T-helper 1 cell treated with Interleukin-12 subunit alpha and Interleukin-12 subunit beta and Interleukin-4 antibody, amounts not matched to agents 30 μg/mL and 1 μg/mL, for 36 hours (primary cell): ENCODE measurements around the gene PDRG1.
"Not testable (repeated sequence)": the region's sequence is repeated elsewhere in the genome, so short reads cannot be mapped to it uniquely, and the experiment has no call there.

Experiments used
- H3K27ac Mint-ChIP-seq: one replicate; pipeline ENCODE4 v1.8.0; 2021; ENCODE audit warnings: mild to moderate bottlenecking, mixed read lengths
- H3K27me3 Mint-ChIP-seq: one replicate; pipeline ENCODE4 v1.8.0; 2021; ENCODE audit warnings: low read depth, mixed read lengths
- H3K36me3 Mint-ChIP-seq: one replicate; pipeline ENCODE4 v1.8.0; 2021; ENCODE audit warnings: low read depth, mixed read lengths
- H3K4me1 Mint-ChIP-seq: one replicate; pipeline ENCODE4 v1.8.0; 2021; ENCODE audit warnings: low read depth, mixed read lengths
- H3K4me3 Mint-ChIP-seq: one replicate; pipeline ENCODE4 v1.8.0; 2021; ENCODE audit warnings: mild to moderate bottlenecking, moderate library complexity, mixed read lengths
- H3K9me3 Mint-ChIP-seq: one replicate; pipeline ENCODE4 v1.8.0; 2021; ENCODE audit warnings: mixed read lengths

The PDRG1 gene

DNA sequence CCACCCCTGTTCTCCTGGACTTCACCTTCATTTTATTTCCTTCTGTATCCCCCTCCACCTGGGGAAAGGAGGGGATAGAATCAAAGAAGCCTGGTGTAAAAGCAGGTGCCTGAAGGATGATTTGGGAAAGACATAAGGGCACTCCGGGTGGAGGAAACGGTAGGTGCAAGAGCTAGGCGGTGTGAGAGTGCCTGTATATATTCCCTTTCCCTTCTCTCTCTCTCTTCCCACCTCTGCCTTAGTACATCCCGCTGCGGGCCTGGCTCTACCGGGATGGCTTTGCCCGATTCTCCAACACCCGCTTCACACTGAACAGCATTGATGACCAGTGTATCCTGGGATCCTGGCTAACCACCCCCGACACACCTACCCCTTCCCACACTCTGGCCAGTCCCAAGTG lies 26.2 kb downstream of the PDRG1 start:
- Mint-ChIP-seq H3K9me3 (no peaks in the 10 kb centered on the region), H3K27me3 (peaks cover 7% of the 10 kb centered on the region), H3K36me3 (no peaks in the 10 kb centered on the region), H3K27ac (no peak overlapping the region), H3K4me3 (no peak overlapping the region), H3K4me1 (no peaks in the 10 kb centered on the region)

DNA sequence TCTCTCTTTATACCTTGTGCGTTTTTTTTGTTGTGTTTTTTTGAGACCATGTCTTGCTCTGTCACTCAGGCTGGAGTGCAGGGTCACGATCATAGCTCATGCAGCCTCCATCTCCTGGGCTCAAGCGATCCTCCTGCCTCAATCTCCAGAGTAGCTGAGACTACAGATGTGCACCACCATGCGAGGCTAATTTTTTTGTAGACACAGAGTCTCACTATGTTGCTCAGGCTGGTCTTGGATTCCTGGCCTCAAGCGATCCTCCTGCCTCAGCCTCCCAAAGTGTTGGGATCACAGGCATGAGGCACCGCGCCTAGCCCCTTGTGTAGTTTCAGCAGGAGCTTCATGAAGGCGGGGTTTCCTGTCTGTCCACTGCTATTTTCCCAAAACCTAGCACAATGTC lies 27.3 kb downstream of the PDRG1 start:
- no peak overlapping the region for H3K27ac Mint-ChIP-seq
- H3K36me3 Mint-ChIP-seq = no peaks in the 10 kb centered on the region
- H3K4me3 Mint-ChIP-seq = no peak overlapping the region
- H3K4me1 Mint-ChIP-seq = no peaks in the 10 kb centered on the region
- no peaks in the 10 kb centered on the region for H3K9me3 Mint-ChIP-seq
- peaks cover 6% of the 10 kb centered on the region for H3K27me3 Mint-ChIP-seq

DNA sequence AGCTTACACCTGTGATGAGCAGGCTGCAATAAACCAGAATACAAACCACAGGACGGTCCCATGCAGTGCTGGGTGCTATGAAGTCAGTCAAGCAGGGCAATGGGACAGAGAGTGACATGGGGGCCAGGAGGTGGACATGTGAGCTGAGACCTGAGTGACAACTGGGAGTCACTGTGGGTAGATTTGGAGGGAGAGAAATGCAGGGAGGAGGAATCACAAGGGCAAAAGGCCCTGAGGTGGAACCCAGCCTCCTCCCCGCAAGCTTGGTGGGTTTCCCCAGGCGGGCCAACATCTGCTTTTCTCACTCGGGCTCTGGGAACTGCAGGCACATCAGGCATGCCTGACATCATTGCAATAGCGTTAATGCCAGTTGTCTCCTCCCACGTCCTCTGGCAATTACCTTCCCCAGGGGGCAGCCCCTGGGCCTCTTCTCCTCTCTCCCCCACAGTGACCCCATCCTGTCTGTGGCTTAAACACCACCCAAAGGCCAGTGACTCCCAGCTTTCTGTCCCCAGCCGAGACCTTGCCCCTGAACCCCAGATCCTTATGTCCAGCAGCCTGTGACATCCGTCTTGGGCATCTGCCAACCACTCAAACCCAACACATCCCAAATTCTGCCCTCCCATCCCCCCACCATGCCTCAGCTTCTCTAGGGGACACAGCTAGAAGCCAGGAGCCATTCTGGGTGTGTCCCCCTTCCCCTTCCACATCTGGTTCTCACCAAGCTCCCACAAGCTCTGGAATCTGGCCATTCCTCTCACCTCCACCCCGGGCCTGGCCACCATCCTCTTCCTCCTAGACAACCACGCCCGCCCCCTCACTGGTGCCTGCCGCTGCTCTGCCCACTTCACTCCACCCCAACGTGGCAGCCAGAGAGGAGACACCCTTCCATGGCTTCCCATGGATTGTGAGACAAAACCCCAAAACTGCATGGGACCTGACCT lies 28.2 kb downstream of the PDRG1 start:
- H3K27me3 Mint-ChIP-seq = peaks cover 7% of the 10 kb centered on the region
- H3K27ac Mint-ChIP-seq = no peak overlapping the region
- no peak overlapping the region for H3K4me3 Mint-ChIP-seq
- no peaks in the 10 kb centered on the region for H3K9me3 Mint-ChIP-seq
- H3K4me1 Mint-ChIP-seq = no peaks in the 10 kb centered on the region
- H3K36me3 Mint-ChIP-seq = no peaks in the 10 kb centered on the region

DNA sequence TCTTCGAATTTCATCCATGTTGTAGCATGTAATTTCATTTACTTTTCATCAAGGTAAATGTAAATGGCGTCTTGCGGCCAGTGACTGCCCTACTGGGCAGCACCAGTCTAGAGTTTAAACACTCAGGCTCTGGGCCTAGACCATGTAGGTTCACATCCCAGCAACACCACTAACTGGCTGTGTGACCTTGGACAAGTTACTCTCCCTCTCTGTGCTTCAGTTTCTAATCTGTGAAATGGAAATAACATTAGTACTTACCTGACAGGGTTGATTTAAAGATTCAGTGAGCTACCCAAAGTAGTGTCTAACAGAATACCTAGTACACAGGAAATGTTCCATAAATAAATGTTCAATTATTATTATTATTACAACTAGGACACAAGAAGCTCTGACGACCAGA lies 29.3 kb downstream of the PDRG1 start:
- Mint-ChIP-seq H3K27ac (no peak overlapping the region), H3K9me3 (no peaks in the 10 kb centered on the region), H3K4me3 (no peak overlapping the region), H3K4me1 (no peaks in the 10 kb centered on the region), H3K36me3 (no peaks in the 10 kb centered on the region), H3K27me3 (peaks cover 16% of the 10 kb centered on the region)

DNA sequence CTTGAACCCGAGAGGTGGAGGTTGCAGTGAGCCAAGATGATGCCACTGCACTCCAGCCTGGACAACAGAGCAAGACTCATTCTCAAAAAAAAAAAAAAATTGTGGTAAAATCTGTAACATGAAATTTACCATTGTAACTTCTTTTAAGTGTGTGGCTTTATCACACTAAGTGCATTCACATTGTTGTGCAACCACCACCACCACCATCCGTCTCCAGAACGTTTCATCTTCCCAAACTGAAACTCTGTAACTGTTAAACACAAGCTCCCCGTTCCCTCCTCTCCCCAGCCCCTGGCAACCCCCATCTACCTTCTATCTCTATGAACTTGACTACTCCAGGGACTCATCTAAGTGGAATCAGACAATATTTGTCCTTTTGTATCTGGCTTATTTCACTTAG lies 29.7 kb downstream of the PDRG1 start:
- Mint-ChIP-seq H3K4me1 (no peaks in the 10 kb centered on the region), H3K27ac (no peak overlapping the region), H3K27me3 (peaks cover 16% of the 10 kb centered on the region), H3K4me3 (no peak overlapping the region), H3K9me3 (no peaks in the 10 kb centered on the region), H3K36me3 (no peaks in the 10 kb centered on the region)

DNA sequence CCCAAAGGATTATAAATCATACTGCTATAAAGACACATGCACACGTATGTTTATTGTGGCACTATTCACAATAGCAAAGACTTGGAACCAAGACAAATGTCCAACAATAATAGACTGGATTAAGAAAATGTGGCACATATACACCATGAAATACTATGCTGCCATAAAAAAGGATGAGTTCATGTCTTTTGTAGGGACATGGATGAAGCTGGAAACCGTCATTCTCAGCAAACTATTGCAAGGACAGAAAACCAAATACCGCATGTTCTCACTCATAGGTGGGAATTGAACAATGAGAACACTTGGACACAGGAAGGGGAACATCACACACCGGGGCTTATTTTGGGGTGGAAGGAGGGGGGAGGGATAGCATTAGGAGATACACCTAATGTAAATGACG lies 30.4 kb downstream of the PDRG1 start:
- not testable (repeated sequence) for H3K4me1 Mint-ChIP-seq, H3K27ac Mint-ChIP-seq, H3K9me3 Mint-ChIP-seq, H3K36me3 Mint-ChIP-seq, H3K4me3 Mint-ChIP-seq
- H3K27me3 Mint-ChIP-seq = peaks cover 16% of the 10 kb centered on the region

DNA sequence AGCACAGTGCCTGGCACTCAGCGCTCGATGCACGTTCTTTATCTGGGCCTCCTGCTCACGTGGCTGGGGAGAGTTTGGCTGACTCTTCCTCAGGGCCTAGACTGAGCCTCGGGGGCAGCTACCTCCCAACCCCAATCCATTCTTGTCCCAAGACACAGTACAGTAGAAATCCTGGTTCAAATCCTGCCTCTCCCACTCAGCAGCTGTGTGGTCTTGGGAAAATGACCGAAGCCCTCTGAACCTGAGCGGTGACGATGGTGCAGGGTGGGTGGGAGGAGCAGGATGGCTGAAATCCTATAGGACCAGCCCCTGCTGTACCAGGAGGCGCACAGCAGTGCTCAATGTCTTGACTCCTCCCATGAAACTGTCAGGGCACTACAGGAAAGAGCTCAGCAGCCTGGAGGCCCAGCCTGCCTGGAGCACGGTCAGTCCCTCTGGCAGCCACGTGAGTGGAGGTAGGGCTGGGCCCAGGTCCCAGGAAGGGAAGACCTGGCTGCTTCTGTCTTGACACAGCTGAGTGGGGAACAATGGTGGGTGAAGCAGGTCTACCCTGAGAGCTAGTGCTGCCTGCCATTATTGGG lies 31.5 kb downstream of the PDRG1 start:
- H3K4me3 Mint-ChIP-seq = no peak overlapping the region
- peaks cover 16% of the 10 kb centered on the region for H3K27me3 Mint-ChIP-seq

DNA sequence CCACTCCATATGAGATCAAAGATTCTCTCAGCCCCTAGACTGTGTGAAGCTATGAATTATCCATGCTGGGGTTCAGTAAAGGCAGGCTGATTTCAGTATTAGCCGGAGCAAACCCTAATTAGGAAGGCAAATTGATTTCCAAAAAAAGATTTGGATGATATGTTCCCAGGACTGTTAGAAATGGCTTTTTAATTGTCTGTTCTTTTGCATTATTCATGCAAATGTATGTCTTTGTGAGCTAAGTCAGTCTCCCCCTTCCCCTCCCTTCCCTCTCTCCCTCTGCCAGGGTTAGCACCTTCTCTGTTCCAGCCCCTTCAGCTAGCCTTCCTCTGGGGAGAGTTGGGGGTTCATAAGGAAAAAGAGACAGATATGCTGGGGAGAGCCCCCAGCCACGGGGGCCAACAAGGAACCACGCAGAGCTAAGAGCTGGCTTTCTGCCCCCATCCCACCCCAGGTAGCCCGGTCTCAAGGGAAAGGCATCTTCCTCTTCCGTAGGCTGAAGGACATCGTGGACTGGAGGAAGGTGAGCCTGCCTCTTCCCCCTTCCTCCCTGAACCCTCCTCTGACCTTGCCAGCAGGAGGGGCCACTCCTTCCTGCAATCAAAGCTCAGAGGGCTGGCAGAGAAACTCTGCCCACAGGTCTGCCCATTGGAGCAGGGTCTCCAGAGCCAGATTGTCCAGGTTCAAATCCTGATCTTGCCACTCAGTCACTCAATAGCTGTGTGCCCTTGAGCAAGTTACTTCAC lies 32.3 kb downstream of the PDRG1 start:
- no peaks in the 10 kb centered on the region for H3K9me3 Mint-ChIP-seq
- no peaks in the 10 kb centered on the region for H3K4me1 Mint-ChIP-seq
- no peak overlapping the region for H3K27ac Mint-ChIP-seq
- H3K4me3 Mint-ChIP-seq = no peak overlapping the region
- no peaks in the 10 kb centered on the region for H3K36me3 Mint-ChIP-seq
- peaks cover 16% of the 10 kb centered on the region for H3K27me3 Mint-ChIP-seq

More for the DNA sequence above, 31.5 kb downstream of the PDRG1 start:
- Mint-ChIP-seq H3K27ac (no peak overlapping the region), H3K36me3 (no peaks in the 10 kb centered on the region), H3K4me1 (no peaks in the 10 kb centered on the region), H3K9me3 (no peaks in the 10 kb centered on the region)

DNA sequence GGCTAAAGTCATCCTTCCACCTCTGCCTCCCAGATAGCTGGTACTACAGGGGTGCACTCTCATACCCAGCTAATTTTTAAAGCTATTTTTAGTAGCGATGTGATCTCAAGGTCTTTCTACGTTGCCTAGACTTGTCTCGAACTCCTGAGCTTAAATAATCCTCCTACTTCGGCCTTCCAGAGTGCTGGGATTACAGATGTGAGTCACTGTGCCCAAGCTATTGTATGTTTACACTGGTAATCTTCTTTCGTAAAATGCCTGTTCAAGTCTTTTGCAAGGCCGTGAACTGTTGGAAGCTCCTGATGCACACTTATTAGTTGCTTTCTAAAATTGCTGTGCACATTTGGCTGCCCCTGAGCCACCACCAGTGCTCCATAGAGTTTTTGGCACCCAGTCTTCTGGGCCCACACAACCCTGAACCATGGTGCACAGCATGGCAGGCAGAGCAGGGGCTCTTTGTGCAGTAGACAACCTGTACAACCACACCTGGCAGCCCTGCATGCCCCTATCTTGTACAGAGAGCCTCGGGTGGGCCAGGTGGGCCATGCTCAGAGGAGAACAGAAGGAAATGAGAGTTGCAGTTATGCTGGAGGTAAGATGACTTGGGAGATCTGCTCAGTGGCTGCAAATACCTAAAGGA lies 33.3 kb downstream of the PDRG1 start:
- Mint-ChIP-seq H3K9me3 (no peaks in the 10 kb centered on the region), H3K27ac (no peak overlapping the region), H3K27me3 (peaks cover 12% of the 10 kb centered on the region), H3K4me3 (no peak overlapping the region), H3K4me1 (no peaks in the 10 kb centered on the region), H3K36me3 (no peaks in the 10 kb centered on the region)

DNA sequence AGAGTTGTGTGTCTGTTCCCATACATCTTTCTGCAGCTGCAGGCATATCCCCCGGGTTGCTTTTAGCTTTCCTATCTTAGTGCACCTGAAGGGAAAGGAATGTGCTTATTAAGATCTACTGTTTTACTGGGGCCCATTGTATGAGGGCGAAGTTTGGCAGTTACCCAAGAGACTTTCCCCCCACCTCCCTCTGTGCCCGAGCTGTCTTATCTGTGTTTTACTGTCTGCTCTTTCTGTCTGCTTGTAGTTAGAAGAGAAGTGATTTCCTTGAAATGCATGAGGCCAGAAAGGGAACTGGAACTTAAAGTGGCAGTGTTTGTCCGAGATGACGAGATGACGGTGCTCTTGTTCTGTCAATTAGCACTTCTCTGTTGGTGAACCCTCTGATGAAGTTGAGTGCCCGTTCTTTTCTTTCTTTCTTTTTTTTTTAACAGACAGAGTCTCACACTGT lies 33.9 kb downstream of the PDRG1 start:
- H3K9me3 Mint-ChIP-seq, H3K27ac Mint-ChIP-seq, H3K4me3 Mint-ChIP-seq, H3K4me1 Mint-ChIP-seq, H3K36me3 Mint-ChIP-seq: not testable (repeated sequence)
- H3K27me3 Mint-ChIP-seq = peaks cover 12% of the 10 kb centered on the region

DNA sequence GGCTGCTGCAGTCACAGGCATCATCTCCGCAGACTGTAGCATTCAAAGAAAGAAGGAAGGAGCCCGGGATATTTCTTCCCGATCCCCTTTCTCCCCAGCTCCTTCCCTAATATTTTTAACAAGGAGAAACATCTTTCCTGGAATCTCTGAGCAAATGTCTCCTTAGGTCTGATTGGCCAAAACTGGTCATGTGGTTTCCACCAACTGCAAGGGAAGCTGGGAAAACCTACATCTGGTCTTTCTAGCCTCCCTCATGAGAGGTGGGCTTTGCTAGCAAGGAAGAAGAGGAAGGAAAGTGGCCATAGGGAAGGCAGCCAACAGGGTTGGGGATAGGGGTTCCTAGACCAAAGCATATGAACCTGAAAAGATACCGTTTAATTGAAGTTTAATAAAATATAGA lies 35.1 kb downstream of the PDRG1 start:
- no peak overlapping the region for H3K4me3 Mint-ChIP-seq
- no peaks in the 10 kb centered on the region for H3K4me1 Mint-ChIP-seq
- H3K27me3 Mint-ChIP-seq = peaks cover 9% of the 10 kb centered on the region
- no peaks in the 10 kb centered on the region for H3K9me3 Mint-ChIP-seq
- H3K36me3 Mint-ChIP-seq = no peaks in the 10 kb centered on the region
- no peak overlapping the region for H3K27ac Mint-ChIP-seq

DNA sequence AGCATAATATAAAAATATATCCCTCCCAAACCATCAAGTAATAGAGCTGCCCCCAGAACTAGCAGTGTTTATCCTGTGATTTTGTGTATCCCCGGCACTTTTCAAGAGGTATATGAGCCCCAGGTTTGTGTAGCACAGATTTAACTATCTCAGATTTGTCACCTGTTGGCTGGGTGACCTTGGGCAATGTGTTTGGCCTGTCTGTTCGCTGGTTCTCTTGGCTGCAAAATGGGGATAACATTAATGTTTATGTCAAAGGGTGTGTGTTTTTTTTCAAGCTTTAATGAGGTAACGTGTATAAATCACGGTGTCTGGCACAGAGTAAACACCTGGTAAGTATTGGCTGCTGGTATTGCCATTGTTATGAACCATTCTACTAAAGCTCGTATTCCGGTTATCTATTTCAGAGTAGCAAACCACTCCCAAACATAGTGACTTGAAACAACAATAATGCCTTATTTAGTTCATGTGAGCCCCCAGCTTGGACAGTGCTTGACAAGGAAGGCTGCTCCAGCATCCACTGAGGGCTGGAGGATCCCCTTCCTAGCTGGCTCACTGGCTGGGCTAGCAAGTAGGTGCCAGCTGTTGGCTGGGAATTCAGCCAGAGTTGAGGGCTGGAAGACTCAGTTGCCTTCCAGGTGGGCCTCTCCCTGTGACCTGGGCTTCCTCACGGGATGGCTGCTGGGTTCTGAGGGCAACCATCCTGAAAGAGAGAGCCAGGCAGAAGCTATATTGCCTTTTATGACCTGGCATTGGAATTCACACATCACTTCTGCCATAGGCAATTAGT lies 36.2 kb downstream of the PDRG1 start:
- no peaks in the 10 kb centered on the region for H3K36me3 Mint-ChIP-seq
- H3K4me1 Mint-ChIP-seq = no peaks in the 10 kb centered on the region
- H3K27me3 Mint-ChIP-seq = peaks cover 9% of the 10 kb centered on the region
- H3K9me3 Mint-ChIP-seq = no peaks in the 10 kb centered on the region
- no peak overlapping the region for H3K27ac Mint-ChIP-seq
- H3K4me3 Mint-ChIP-seq = no peak overlapping the region

DNA sequence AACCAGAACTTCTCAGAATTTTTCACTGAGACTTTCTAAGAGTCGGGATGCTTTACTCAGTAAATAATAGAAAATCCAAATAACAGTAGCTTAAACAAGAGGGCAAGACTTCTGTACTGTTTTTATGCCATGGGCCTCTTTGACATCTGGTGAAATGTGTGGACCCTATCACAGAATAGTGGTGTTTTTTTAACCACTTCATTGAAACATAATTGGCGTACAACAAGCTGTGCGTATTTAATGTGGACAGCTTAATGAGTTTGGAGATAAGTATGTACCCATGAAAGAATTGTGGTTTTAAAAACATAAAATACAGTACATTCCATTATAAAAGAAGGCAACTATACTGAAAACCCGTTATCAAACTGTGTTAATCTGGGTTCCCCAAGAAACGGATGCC lies 37.7 kb downstream of the PDRG1 start:
- Mint-ChIP-seq H3K36me3 (no peaks in the 10 kb centered on the region), H3K27me3 (peaks cover 9% of the 10 kb centered on the region), H3K27ac (no peak overlapping the region), H3K4me1 (no peaks in the 10 kb centered on the region), H3K9me3 (no peaks in the 10 kb centered on the region), H3K4me3 (no peak overlapping the region)
